Liver (tissue), 9 donors: ENCODE data around the gene RPP25L. TPM values are rescaled to one million over a fixed set of nuclear protein-coding genes. Genes with fewer than 3 reads are reported as not detected.

ENCODE experiments used
- DNase-seq: peaks from one replicate; pipeline ENCODE4 v3.0.0-alpha.2; 2017; ENCODE audit warnings: low spot score
- H3K27ac ChIP-seq, 2 donors: one replicate each; pipeline ENCODE4 v1.7.0; 2013; ENCODE audit warnings: inconsistent platforms in 2 of 2, low read length in 2 of 2, control low read depth in 1 of 2, low read depth in 1 of 2, mild to moderate bottlenecking in 1 of 2
- H3K27me3 ChIP-seq, 4 donors: one replicate each; pipeline versions ENCODE4 v1.6.1 to v1.7.0; 2013; ENCODE audit warnings: low read length in 3 of 4, inconsistent platforms in 1 of 4, mild to moderate bottlenecking in 1 of 4, moderate library complexity in 1 of 4; ENCODE audit not compliant: control insufficient read depth in 4 of 4, insufficient read depth in 4 of 4
- H3K36me3 ChIP-seq, 4 donors: one replicate each; pipeline versions ENCODE4 v1.6.1 to v1.7.0; 2013; ENCODE audit warnings: low read length in 3 of 4, mild to moderate bottlenecking in 3 of 4, low read depth in 1 of 4, moderate library complexity in 1 of 4; ENCODE audit not compliant: control insufficient read depth in 4 of 4, insufficient read depth in 3 of 4
- H3K4me1 ChIP-seq, 4 donors: one replicate each; pipeline versions ENCODE4 v1.6.1 to v1.7.0; 2013; ENCODE audit warnings: low read length in 3 of 4, mild to moderate bottlenecking in 3 of 4, moderate library complexity in 1 of 4; ENCODE audit not compliant: control insufficient read depth in 4 of 4, insufficient read depth in 4 of 4
- H3K4me3 ChIP-seq, 3 donors: one replicate each; pipeline versions ENCODE4 v1.6.1 to v1.7.0; 2013; ENCODE audit warnings: low read length in 3 of 3, control low read depth in 1 of 3, low read depth in 1 of 3, mild to moderate bottlenecking in 1 of 3
- H3K9ac ChIP-seq, 2 donors: one replicate each; pipeline ENCODE4 v1.7.0; 2013; ENCODE audit warnings: low read length in 2 of 2, mild to moderate bottlenecking in 2 of 2, moderate library complexity in 2 of 2, control low read depth in 1 of 2, low read depth in 1 of 2
- H3K9me3 ChIP-seq, 4 donors: one replicate each; pipeline versions ENCODE4 v1.6.1 to v1.7.0; 2013; ENCODE audit warnings: low read length in 3 of 4; ENCODE audit not compliant: control insufficient read depth in 4 of 4
- ATF3 ChIP-seq: IDR thresholded peaks from 2 replicates; pipeline ENCODE4 v1.6.1; 2016; ENCODE audit warnings: antibody characterized with exemption
- EGR1 ChIP-seq, 2 donors: IDR thresholded peaks; 2 replicates each; pipeline ENCODE4 v1.6.1; 2016 to 2018; ENCODE audit warnings: antibody characterized with exemption in 2 of 2, low read depth in 2 of 2
- FOXA2 ChIP-seq: IDR thresholded peaks from 2 replicates; pipeline ENCODE4 v1.6.1; 2016; ENCODE audit warnings: antibody characterized with exemption
- GABPA ChIP-seq, 2 donors: IDR thresholded peaks in 1 of 2; conservative IDR thresholded peaks in 1 of 2; 2 replicates each; pipeline ENCODE4 v1.6.1; 2016; ENCODE audit warnings: antibody characterized with exemption in 2 of 2, mild to moderate bottlenecking in 1 of 2, moderate library complexity in 1 of 2
- HNF4A ChIP-seq, 2 donors: conservative IDR thresholded peaks; 2 replicates each; pipeline ENCODE4 v1.6.1; 2016; ENCODE audit warnings: antibody characterized with exemption in 2 of 2, mild to moderate bottlenecking in 2 of 2
- MAX ChIP-seq: IDR thresholded peaks from 2 replicates; pipeline ENCODE4 v1.6.1; 2016; ENCODE audit warnings: antibody characterized with exemption
- NR2F2 ChIP-seq: IDR thresholded peaks from 2 replicates; pipeline ENCODE4 v1.6.1; 2016; ENCODE audit warnings: antibody characterized with exemption
- RAD21 ChIP-seq, 2 donors: IDR thresholded peaks; 2 replicates each; pipeline ENCODE4 v1.6.1; 2016; ENCODE audit warnings: antibody characterized with exemption in 2 of 2, mild to moderate bottlenecking in 2 of 2
- RXRA ChIP-seq, 2 donors: IDR thresholded peaks; 2 replicates each; pipeline ENCODE4 v1.6.1; 2017 to 2018; ENCODE audit warnings: antibody characterized with exemption in 2 of 2, mild to moderate bottlenecking in 1 of 2
- TAF1 ChIP-seq: conservative IDR thresholded peaks from 2 replicates; pipeline ENCODE4 v1.6.1; 2016; ENCODE audit warnings: antibody characterized with exemption, mild to moderate bottlenecking
- ZBTB33 ChIP-seq: IDR thresholded peaks from 2 replicates; pipeline ENCODE4 v1.6.1; 2016; ENCODE audit warnings: antibody characterized with exemption
- WGBS: extraction: QIAGEN DNeasy Blood & Tissue Kit; methylation state at CpG from one replicate; pipeline ENCODE4 v1.1.7; 2013; 5-methylcytosine and 5-hydroxymethylcytosine counted together
- polyA plus RNA-seq, 2 donors: library from polyadenylated mRNA; stranded (reverse) in 1 of 2; unstranded in 1 of 2; fragments of 200-250 nt in 1 of 2; fragments of >200 nt in 1 of 2; fragmentation: Nextera tagmentation in 1 of 2; extraction: Ambion mirVana in 1 of 2; gene quantifications; one replicate each; pipeline versions ENCODE4 v1.2.1 to v1.2.3, GENCODE V29; 2013 to 2015
- total RNA-seq, 2 donors: library from RNA; depleted of rRNA; stranded (reverse); fragments of >200 nt; gene quantifications; one replicate each; pipeline ENCODE4 v1.2.3, GENCODE V29; 2014
- donor health status: healthy.
- donor health status: healthy.
- donor health status: healthy.
- donor health status: healthy.
- donor health status: healthy.

Gene RPP25L
- total and polyA plus RNA-seq, 4 donors: 18.6 to 33.4 (median 24.2) TPM

- WGBS: 43% methylated on average over 11 of the region's 11 CpGs
- Histone ChIP-seq H3K9ac (no peak overlapping the region), H3K4me1 (peaks cover 8 to 46% (median 40%) of the 10 kb centered on the region in 4 donors), H3K9me3 (no peaks in the 10 kb centered on the region), H3K4me3 (no peak overlapping the region), H3K36me3 (peaks cover 0 to 3% (median 2%) of the 10 kb centered on the region in 4 donors), H3K27ac (no peak overlapping the region), H3K27me3 (no peaks in the 10 kb centered on the region)
- TF ChIP-seq HNF4A (conservative IDR thresholded peaks at IDR 0.05): no peak
- TF ChIP-seq EGR1 (IDR thresholded peaks at IDR 0.05; ENCODE audit: low read depth in 2 of 2): no peak
- peak; percentile 41 for TF ChIP-seq NR2F2
- TF ChIP-seq MAX: no peak
- TF ChIP-seq ZBTB33: no peak
- no peak for TF ChIP-seq FOXA2
- no peak for DNase-seq
Observed at GRCh38 chr9:34654323-34655051, 42.6 kb upstream of the RPP25L start.

- no peak overlapping the region for H3K9ac ChIP-seq
- H3K4me1 ChIP-seq: peaks cover 8 to 57% (median 51%) of the 10 kb centered on the region in 4 donors
- H3K27me3 ChIP-seq: no peaks in the 10 kb centered on the region
- H3K36me3 ChIP-seq: peaks cover 0 to 14% (median 9%) of the 10 kb centered on the region in 4 donors
- no peak for DNase-seq
- H3K9me3 ChIP-seq: no peaks in the 10 kb centered on the region
- peak overlapping the region; percentile 8 to 19 for H3K27ac ChIP-seq
- TF ChIP-seq EGR1 (IDR thresholded peaks at IDR 0.05; ENCODE audit: low read depth in 2 of 2) (no peak), FOXA2 (no peak), TAF1 (no peak), ZBTB33 (no peak), RXRA (IDR thresholded peaks at IDR 0.05) (no peak), RAD21 (IDR thresholded peaks at IDR 0.05) (no peak), HNF4A (conservative IDR thresholded peaks at IDR 0.05) (no peak), GABPA (IDR thresholded peaks at IDR 0.05 in 1 of 2, conservative IDR thresholded peaks at IDR 0.05 in 1 of 2) (no peak), MAX (no peak), ATF3 (no peak)
- 75% methylated on average over 11 of the region's 11 CpGs for WGBS
- H3K4me3 ChIP-seq: no peak overlapping the region
Observed at GRCh38 chr9:34653151-34654072, 41.5 kb upstream of the RPP25L start.
